H1 (cell line): Measurements from ENCODE around the gene DGKZ. TPM values are rescaled to one million over a fixed set of nuclear protein-coding genes. Genes with fewer than 3 reads are reported as not detected.

Experiments
- CTCF ChIA-PET: fragments of 300-600 bp; sonication (Branson Sonifier 250); formaldehyde crosslinking; loops from one replicate; lab custom pipeline; 2021; ENCODE audit not compliant: partially characterized antibody; lab: Charles Lee
- POLR2A ChIA-PET: fragments of 300-600 bp; sonication (Branson Sonifier 250); formaldehyde crosslinking; loops from one replicate; lab custom pipeline; 2021; ENCODE audit warnings: inconsistent platforms; ENCODE audit not compliant: partially characterized antibody; lab: Charles Lee
- DNase-seq, 2 experiments: peaks; one replicate each; pipeline versions ENCODE4 v3.0.0 to v3.0.0-alpha.2; 2010 to 2022; ENCODE audit warnings: low spot score in 2 of 2, low read depth in 1 of 2, mixed read lengths in 1 of 2
- FAIRE-seq: peaks from 2 replicates; lab custom pipeline; 2011; peaks lifted over from hg19 to GRCh38; lab: Jason Lieb, UNC
- H2AFZ ChIP-seq: 2 replicates; pipeline ENCODE4 v1.8.1; 2012; ENCODE audit warnings: low read length, inconsistent platforms
- H2AK5ac ChIP-seq: 2 replicates; pipeline ENCODE4 v1.6.1; 2013; ENCODE audit warnings: low read depth, low read length
- H2BK120ac ChIP-seq: replicated peaks from 2 replicates; pipeline ENCODE3; 2013; ENCODE audit warnings: low read depth, low read length, inconsistent platforms
- H2BK12ac ChIP-seq: 2 replicates; pipeline ENCODE4 v1.6.1; 2013; ENCODE audit warnings: low read depth, low read length
- H2BK15ac ChIP-seq: 2 replicates; pipeline ENCODE4 v1.6.1; 2013; ENCODE audit warnings: low read length
- H2BK20ac ChIP-seq: 2 replicates; pipeline ENCODE4 v1.6.1; 2013; ENCODE audit warnings: low read length
- H2BK5ac ChIP-seq: 2 replicates; pipeline ENCODE4 v1.6.1; 2013; ENCODE audit warnings: low read depth, low read length
- H3K14ac ChIP-seq: 2 replicates; pipeline ENCODE4 v1.6.1; 2013; ENCODE audit warnings: inconsistent platforms; ENCODE audit not compliant: insufficient read length
- H3K18ac ChIP-seq: 2 replicates; pipeline ENCODE4 v1.6.1; 2013; ENCODE audit warnings: low read length; ENCODE audit errors: extremely low read depth
- H3K23ac ChIP-seq: 2 replicates; pipeline ENCODE4 v1.6.1; 2013; ENCODE audit warnings: inconsistent platforms; ENCODE audit not compliant: insufficient read length
- H3K23me2 ChIP-seq: 2 replicates; pipeline ENCODE4 v1.6.1; 2013; ENCODE audit warnings: low read depth, low read length
- H3K27ac ChIP-seq: 2 replicates; pipeline ENCODE4 v1.6.1; 2011; ENCODE audit warnings: low read depth, low read length, inconsistent platforms
- H3K27me3 ChIP-seq, 4 experiments: replicated peaks in 1 of 4; 1 replicate in 1 of 4; 2 replicates in 3 of 4; pipeline versions ENCODE4 v1.6.1 to v1.8.1; 2011 to 2013; ENCODE audit warnings: low read length in 3 of 4, mild to moderate bottlenecking in 3 of 4, inconsistent platforms in 2 of 4, mixed read lengths in 2 of 4, moderate library complexity in 1 of 4; ENCODE audit not compliant: control insufficient read depth in 3 of 4, insufficient read depth in 3 of 4; ENCODE audit errors: extremely low read depth in 1 of 4
- H3K36me3 ChIP-seq, 4 experiments: 2 replicates each; pipeline versions ENCODE4 v1.6.1 to v1.8.1; 2011 to 2013; ENCODE audit warnings: mild to moderate bottlenecking in 4 of 4, low read length in 3 of 4, moderate library complexity in 2 of 4, control low read depth in 1 of 4, inconsistent platforms in 1 of 4; ENCODE audit not compliant: insufficient read depth in 4 of 4, control insufficient read depth in 2 of 4
- H3K4ac ChIP-seq: replicated peaks from 2 replicates; pipeline ENCODE3; 2013; ENCODE audit warnings: low read length, low read depth, mixed read lengths, inconsistent platforms; ENCODE audit not compliant: insufficient read length
- H3K4me1 ChIP-seq, 4 experiments: replicated peaks in 1 of 4; 1 replicate in 1 of 4; 2 replicates in 3 of 4; pipeline versions ENCODE4 v1.6.1 to v1.8.1; 2011 to 2013; ENCODE audit warnings: low read length in 3 of 4, inconsistent platforms in 2 of 4, mixed read lengths in 1 of 4; ENCODE audit not compliant: insufficient read depth in 4 of 4, control insufficient read depth in 3 of 4
- H3K4me2 ChIP-seq, 2 experiments: 2 replicates each; pipeline versions ENCODE4 v1.6.1 to v1.8.1; 2011 to 2013; ENCODE audit warnings: low read depth in 2 of 2, low read length in 2 of 2, control low read depth in 1 of 2, inconsistent platforms in 1 of 2, mild to moderate bottlenecking in 1 of 2; ENCODE audit not compliant: insufficient read depth in 1 of 2
- H3K4me3 ChIP-seq, 4 experiments: fragments of 200-600, 300-600 bp in 1 of 4; sonication (generic), shearing (Covaris generic), sonication (Bioruptor Twin) in 1 of 4; 2 replicates each; pipeline versions ENCODE4 v1.5.1 to v1.8.1; 2011 to 2016; ENCODE audit warnings: low read length in 4 of 4, low read depth in 3 of 4, control low read depth in 2 of 4, inconsistent platforms in 2 of 4, mild to moderate bottlenecking in 2 of 4, mixed read lengths in 1 of 4, moderate library complexity in 1 of 4; ENCODE audit not compliant: insufficient read depth in 2 of 4; ENCODE audit errors: extremely low read depth in 1 of 4
- H3K56ac ChIP-seq: replicated peaks from 2 replicates; pipeline ENCODE3; 2013; ENCODE audit warnings: low read depth, mild to moderate bottlenecking, mixed read lengths, low read length, inconsistent platforms; ENCODE audit not compliant: insufficient read length
- H3K79me1 ChIP-seq: 2 replicates; pipeline ENCODE4 v1.6.1; 2013; ENCODE audit warnings: low read depth, low read length, control low read depth
- H3K79me2 ChIP-seq, 2 experiments: 2 replicates each; pipeline versions ENCODE4 v1.6.1 to v1.8.1; 2012 to 2013; ENCODE audit warnings: low read length in 2 of 2, mild to moderate bottlenecking in 2 of 2, inconsistent platforms in 1 of 2; ENCODE audit not compliant: insufficient read depth in 2 of 2, control insufficient read depth in 1 of 2
- H3K9ac ChIP-seq, 4 experiments: replicated peaks in 1 of 4; 1 replicate in 1 of 4; 2 replicates in 3 of 4; pipeline versions ENCODE4 v1.6.1 to v1.8.1; 2011 to 2013; ENCODE audit warnings: low read depth in 3 of 4, low read length in 3 of 4, control low read depth in 2 of 4, mild to moderate bottlenecking in 2 of 4, moderate library complexity in 2 of 4, inconsistent platforms in 1 of 4; ENCODE audit errors: extremely low read depth in 1 of 4
- H3K9me3 ChIP-seq, 2 experiments: 2 replicates each; pipeline versions ENCODE4 v1.6.1 to v1.8.1; 2012 to 2013; ENCODE audit warnings: mild to moderate bottlenecking in 2 of 2, moderate library complexity in 2 of 2, control low read depth in 1 of 2, inconsistent platforms in 1 of 2, low read depth in 1 of 2, low read length in 1 of 2, mixed read lengths in 1 of 2; ENCODE audit not compliant: insufficient read depth in 2 of 2
- H4K20me1 ChIP-seq, 2 experiments: replicated peaks in 1 of 2; 2 replicates each; pipeline versions ENCODE3 to v1.8.1; 2011 to 2013; ENCODE audit warnings: inconsistent platforms in 2 of 2, low read length in 2 of 2, mild to moderate bottlenecking in 1 of 2; ENCODE audit not compliant: insufficient read depth in 2 of 2, control insufficient read depth in 1 of 2
- H4K5ac ChIP-seq: 2 replicates; pipeline ENCODE4 v1.6.1; 2013; ENCODE audit warnings: low read length, low read depth, mixed read lengths, inconsistent platforms; ENCODE audit not compliant: insufficient read length
- H4K8ac ChIP-seq: 2 replicates; pipeline ENCODE4 v1.8.0; 2013; ENCODE audit warnings: mild to moderate bottlenecking, moderate library complexity, low read length, inconsistent platforms; ENCODE audit not compliant: insufficient read depth; ENCODE audit errors: extremely low read depth
- H4K91ac ChIP-seq: replicated peaks from 2 replicates; pipeline ENCODE3; 2013; ENCODE audit warnings: low read length, mixed read lengths, inconsistent platforms; ENCODE audit not compliant: insufficient read length
- ASH2L ChIP-seq: fragments of 200-600, 300-600 bp; sonication (generic); IDR thresholded peaks from one replicate; pipeline ENCODE4 v1.7.1; 2017; ENCODE audit warnings: low read length
- BRCA1 ChIP-seq: IDR thresholded peaks from 2 replicates; pipeline ENCODE4 v1.6.1; 2012; ENCODE audit warnings: low read depth, low read length, improper control_type of control experiment
- CHD1 ChIP-seq: IDR thresholded peaks from 2 replicates; pipeline ENCODE4 v1.6.1; 2012; ENCODE audit warnings: low read depth, low read length, improper control_type of control experiment
- EGR1 ChIP-seq: IDR thresholded peaks from 2 replicates; pipeline ENCODE4 v1.6.1; 2011; ENCODE audit warnings: low read depth, low read length, borderline replicate concordance
- POLR2A ChIP-seq, 2 experiments: IDR thresholded peaks; 1 replicate in 1 of 2; 2 replicates in 1 of 2; pipeline ENCODE4 v1.6.1; 2011; ENCODE audit warnings: low read depth in 2 of 2, low read length in 2 of 2, mild to moderate bottlenecking in 2 of 2; ENCODE audit errors: control extremely low read depth in 1 of 2
- POLR2AphosphoS5 ChIP-seq: IDR thresholded peaks from 2 replicates; pipeline ENCODE4 v1.6.1; 2011; ENCODE audit warnings: low read depth, low read length
- RXRA ChIP-seq: IDR thresholded peaks from 2 replicates; pipeline ENCODE4 v1.6.1; 2011; ENCODE audit warnings: low read depth, mild to moderate bottlenecking, low read length, moderate library complexity; ENCODE audit not compliant: insufficient read depth
- SP4 ChIP-seq: IDR thresholded peaks from 2 replicates; pipeline ENCODE4 v1.6.1; 2012; ENCODE audit warnings: low read length, inconsistent platforms
- SUZ12 ChIP-seq: fragments of 200-600 bp; sonication (generic); IDR thresholded peaks from 2 replicates; pipeline ENCODE4 v1.6.1; 2012; ENCODE audit warnings: mild to moderate bottlenecking, inconsistent platforms, low read length, moderate library complexity, mixed read lengths
- TAF1 ChIP-seq: IDR thresholded peaks from 2 replicates; pipeline ENCODE4 v1.6.1; 2011; ENCODE audit warnings: mild to moderate bottlenecking, low read depth, low read length
- WGBS, 2 experiments: shearing (Covaris generic) in 1 of 2; methylation state at CpG; one replicate each; pipeline versions ENCODE4 v1.1.6 to v1.1.7; 2013 to 2015; ENCODE audit warnings: low lambda C conversion rate in 2 of 2, mixed read lengths in 2 of 2, inconsistent platforms in 1 of 2, low coverage in 1 of 2, missing lambda C conversion rate in 1 of 2; ENCODE audit not compliant: insufficient replicate concordance in 2 of 2, insufficient coverage in 1 of 2, insufficient read length in 1 of 2; ENCODE audit errors: extremely low coverage in 1 of 2, missing lambda C conversion rate in 1 of 2; 5-methylcytosine and 5-hydroxymethylcytosine counted together
- polyA plus RNA-seq, 7 experiments: library from polyadenylated mRNA; depleted of rRNA in 3 of 7; stranded (reverse) in 5 of 7; unstranded in 2 of 7; fragments of >200 nt in 5 of 7; fragments of 200-250 nt in 2 of 7; gene quantifications; 1 replicate in 5 of 7; 2 replicates in 1 of 7; 4 replicates in 1 of 7; pipeline versions ENCODE4 v1.2.1 to v1.2.3, GENCODE V29; 2011 to 2013; ENCODE audit warnings: missing spikeins in 2 of 7, mixed read lengths in 2 of 7
- total RNA-seq: library from RNA; stranded (reverse); fragmentation: NEBNext Ultra II Directional; extraction: Animal tissue kit (Norgen Biotek cat#: 25700); gene quantifications from 2 replicates; pipeline ENCODE4 v1.2.1, GENCODE V29; 2021

DGKZ gene
- total and polyA plus RNA-seq, 2 of the 8 experiments (the other 6 are each of a cell fraction or from before 2014, with no cell fraction given): 84.4 to 184 TPM

DNA sequence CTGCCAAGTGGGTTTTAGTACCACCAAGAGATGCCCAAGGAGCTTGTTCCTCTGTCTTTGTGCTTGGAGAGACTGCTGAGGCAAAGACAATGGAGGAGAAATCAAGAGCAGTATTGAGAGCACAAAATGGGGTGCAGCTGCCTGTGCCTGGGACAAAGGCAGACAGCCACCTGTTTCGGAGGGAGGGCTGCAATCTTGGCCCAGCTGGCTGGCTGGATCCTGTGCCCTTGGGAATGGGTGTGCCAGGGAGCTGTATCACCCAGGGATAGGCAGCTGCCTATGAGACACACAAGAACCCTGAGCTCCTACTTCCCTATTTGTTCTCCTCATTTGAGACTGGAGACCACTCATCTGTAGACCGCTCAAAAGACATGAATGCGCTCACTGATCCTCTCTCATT, 67.6 kb downstream of the DGKZ start:
- no peak overlapping the region for H4K91ac ChIP-seq
- H3K18ac ChIP-seq: no peak overlapping the region
- no peaks in the 10 kb centered on the region for H4K20me1 ChIP-seq
- H3K4ac ChIP-seq: no peak overlapping the region
- no peak overlapping the region for H4K5ac ChIP-seq
- H2BK5ac ChIP-seq: no peak overlapping the region
- H3K36me3 ChIP-seq: peaks cover 0 to 3% (median 0%) of the 10 kb centered on the region in 4 experiments; a peak in 3 of 8 replicates
- CTCF ChIA-PET: interaction anchor here (0.6 to 3.1 kb wide), 9 partner anchors 9 to 117 kb away, joined by 3 to 17 read pairs (median 4); partner anchors contain the start of gene CHRM4
- H3K56ac ChIP-seq: no peak overlapping the region
- H3K23ac ChIP-seq: no peak overlapping the region
- H3K14ac ChIP-seq: no peak overlapping the region
- H3K27me3 ChIP-seq: no peaks in the 10 kb centered on the region
- no peak overlapping the region for H2AK5ac ChIP-seq
- FAIRE-seq: no peak
- H3K9ac ChIP-seq: no peak overlapping the region; a peak in 1 of 7 replicates
- no peak overlapping the region for H3K27ac ChIP-seq
- H3K79me1 ChIP-seq: no peaks in the 10 kb centered on the region
- H2BK20ac ChIP-seq: no peak overlapping the region
- H2BK15ac ChIP-seq: no peak overlapping the region
- H3K9me3 ChIP-seq: no peaks in the 10 kb centered on the region
- DNase-seq: no peak
- H3K4me3 ChIP-seq: no peak overlapping the region
- TF ChIP-seq SP4 (no peak), CHD1 (no peak), SUZ12 (no peak), TAF1 (no peak), RXRA (no peak), POLR2A (IDR thresholded peaks at IDR 0.05; ENCODE audit: control extremely low read depth in 1 of 2, low read depth in 2 of 2, low read length in 2 of 2) (no peak), BRCA1 (no peak), ASH2L (no peak), POLR2AphosphoS5 (no peak), EGR1 (no peak)
- H2BK120ac ChIP-seq: no peak overlapping the region
- H3K4me2 ChIP-seq: no peak overlapping the region
- no peaks in the 10 kb centered on the region for H3K79me2 ChIP-seq
- 63% methylated on average over 3 of the region's 3 CpGs; no CpG with 5 or more reads in 1 of the 2 experiments for WGBS, 2 experiments
- no peak overlapping the region for H2BK12ac ChIP-seq
- H4K8ac ChIP-seq: no peak overlapping the region
- POLR2A ChIA-PET: no interaction called here
- peaks cover 0 to 4% (median 0%) of the 10 kb centered on the region in 4 experiments; a peak in 1 of 7 replicates for H3K4me1 ChIP-seq
- no peaks in the 10 kb centered on the region for H3K23me2 ChIP-seq
- H2AFZ ChIP-seq: no peak overlapping the region
